Measurements from ENCODE around the gene LIMK1.
"Not testable (repeated sequence)": the region's sequence is repeated elsewhere in the genome, so short reads cannot be mapped to it uniquely, and the experiment has no call there.

LIMK1 gene

GRCh38 chr7:74126220-74126880, 42.7 kb downstream of the LIMK1 start:
- DNase-seq, result no peak

GRCh38 chr7:74129887-74130286, 46.3 kb downstream of the LIMK1 start:
- DNase-seq, result no peak

GRCh38 chr7:74130518-74130917, 46.9 kb downstream of the LIMK1 start:
- no peak for DNase-seq

GRCh38 chr7:74134117-74134620, 50.6 kb downstream of the LIMK1 start:
- no peak for DNase-seq

- DNase-seq, result no peak
Observed at GRCh38 chr7:74138334-74138867, 54.8 kb downstream of the LIMK1 start.

GRCh38 chr7:74138945-74139843, 55.6 kb downstream of the LIMK1 start:
- no peak for DNase-seq

- DNase-seq, result no peak
Observed at GRCh38 chr7:74141705-74142104, 58.1 kb downstream of the LIMK1 start.

- no peak for DNase-seq
Observed at GRCh38 chr7:74143383-74143782, 59.8 kb downstream of the LIMK1 start.

- no peak for DNase-seq
Observed at GRCh38 chr7:74148491-74148890, 64.9 kb downstream of the LIMK1 start.

GRCh38 chr7:74149071-74149470, 65.5 kb downstream of the LIMK1 start:
- no peak for DNase-seq

GRCh38 chr7:74149603-74150002, 66.0 kb downstream of the LIMK1 start:
- no peak for DNase-seq

- no peak for DNase-seq
Observed at GRCh38 chr7:74153736-74154135, 70.1 kb downstream of the LIMK1 start.

GRCh38 chr7:74155810-74156395, 72.3 kb downstream of the LIMK1 start:
- no peak for DNase-seq

- DNase-seq, result no peak
Observed at GRCh38 chr7:74157605-74158004, 74.0 kb downstream of the LIMK1 start.

GRCh38 chr7:74164985-74165456, 81.4 kb downstream of the LIMK1 start:
- DNase-seq, result no peak

- DNase-seq, result no peak
Observed at GRCh38 chr7:74165867-74166593, 82.4 kb downstream of the LIMK1 start.

- not testable (repeated sequence) for DNase-seq
Observed at GRCh38 chr7:74167324-74167723, 83.7 kb downstream of the LIMK1 start.
